ENCODE measurements around the gene KLB.

DNA sequence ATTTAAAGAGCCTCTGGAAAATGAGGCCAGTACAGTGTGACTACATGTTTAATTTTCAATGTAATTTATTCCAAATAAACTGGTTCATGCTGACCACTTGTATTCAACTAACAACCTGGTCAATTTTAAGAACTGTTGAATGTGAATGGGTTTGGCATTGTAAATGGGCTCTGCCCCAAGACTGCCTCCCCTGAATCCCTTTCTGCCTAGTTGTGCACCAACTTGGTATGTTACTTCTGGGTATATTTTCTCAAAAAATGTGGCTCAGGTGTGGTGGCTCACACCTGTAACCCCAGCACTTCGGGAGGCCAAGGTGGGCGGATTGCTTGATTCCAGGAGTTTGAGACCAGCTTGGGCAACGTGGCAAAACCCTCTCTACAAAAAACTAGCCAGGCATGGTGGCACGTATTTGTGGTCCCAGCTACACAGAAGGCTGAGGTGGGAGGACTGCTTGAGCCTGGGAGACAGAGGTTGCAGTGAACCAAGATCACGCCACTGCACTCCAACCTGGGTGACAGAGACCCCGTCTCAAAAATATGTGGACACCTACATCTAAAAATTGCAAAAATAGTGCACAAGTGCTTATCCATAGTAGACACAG lies 44.8 kb downstream of the KLB start:
- TF ChIP-seq, protein P1, sequence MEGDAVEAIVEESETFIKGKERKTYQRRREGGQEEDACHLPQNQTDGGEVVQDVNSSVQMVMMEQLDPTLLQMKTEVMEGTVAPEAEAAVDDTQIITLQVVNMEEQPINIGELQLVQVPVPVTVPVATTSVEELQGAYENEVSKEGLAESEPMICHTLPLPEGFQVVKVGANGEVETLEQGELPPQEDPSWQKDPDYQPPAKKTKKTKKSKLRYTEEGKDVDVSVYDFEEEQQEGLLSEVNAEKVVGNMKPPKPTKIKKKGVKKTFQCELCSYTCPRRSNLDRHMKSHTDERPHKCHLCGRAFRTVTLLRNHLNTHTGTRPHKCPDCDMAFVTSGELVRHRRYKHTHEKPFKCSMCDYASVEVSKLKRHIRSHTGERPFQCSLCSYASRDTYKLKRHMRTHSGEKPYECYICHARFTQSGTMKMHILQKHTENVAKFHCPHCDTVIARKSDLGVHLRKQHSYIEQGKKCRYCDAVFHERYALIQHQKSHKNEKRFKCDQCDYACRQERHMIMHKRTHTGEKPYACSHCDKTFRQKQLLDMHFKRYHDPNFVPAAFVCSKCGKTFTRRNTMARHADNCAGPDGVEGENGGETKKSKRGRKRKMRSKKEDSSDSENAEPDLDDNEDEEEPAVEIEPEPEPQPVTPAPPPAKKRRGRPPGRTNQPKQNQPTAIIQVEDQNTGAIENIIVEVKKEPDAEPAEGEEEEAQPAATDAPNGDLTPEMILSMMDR (IDR thresholded peaks at IDR 0.05), result no peak
- TF ChIP-seq POLR2A (IDR thresholded peaks at IDR 0.05), result no peak
- peak; percentile 14 for TF ChIP-seq POLR2AphosphoS5 (IDR thresholded peaks at IDR 0.05)
